Caco-2 (cell line): Measurements from ENCODE around the gene KCNH5. TPM values are rescaled to one million over a fixed set of nuclear protein-coding genes. Genes with fewer than 3 reads are reported as not detected.

ENCODE experiments used
- BruUV-seq: library from RNA; stranded (reverse); fragments of 400-500 nt; replicated peaks from 2 replicates; lab custom pipeline; 2021; lab: Mats Ljungman, UMichigan
- CTCF ChIA-PET: fragments of 300-600 bp; sonication (Branson Sonifier 250); formaldehyde crosslinking; loops from one replicate; lab custom pipeline; 2022; ENCODE audit warnings: antibody characterized with exemption; lab: Charles Lee
- POLR2A ChIA-PET: fragments of 300-600 bp; sonication (Branson Sonifier 250); formaldehyde crosslinking; loops from one replicate; lab custom pipeline; 2022; ENCODE audit warnings: antibody characterized with exemption; lab: Charles Lee
- DNase-seq, 2 experiments: peaks; one replicate each; pipeline versions ENCODE4 v3.0.0 to v3.0.0-alpha.2; 2020 to 2022
- H3K27me3 ChIP-seq: replicated peaks from 2 replicates; pipeline ENCODE4 v1.6.0; 2011; ENCODE audit warnings: low read length; ENCODE audit not compliant: control insufficient read depth, insufficient read depth
- H3K36me3 ChIP-seq: 2 replicates; pipeline ENCODE4 v1.5.1; 2011; ENCODE audit warnings: low read length; ENCODE audit not compliant: control insufficient read depth, insufficient read depth
- H3K4me1 ChIP-seq: fragments of 250-450 bp; sonication (Bioruptor Pico); 2 replicates; pipeline ENCODE4 v1.5.1; 2020; ENCODE audit warnings: mild to moderate bottlenecking
- H3K4me3 ChIP-seq: 2 replicates; pipeline ENCODE4 v1.5.1; 2011; ENCODE audit warnings: low read depth, mild to moderate bottlenecking, control low read depth, low read length
- H3K9me3 ChIP-seq: fragments of 250-450 bp; sonication (Bioruptor Pico); 2 replicates; pipeline ENCODE4 v1.5.1; 2020; ENCODE audit warnings: mild to moderate bottlenecking, moderate library complexity
- H3K27ac Mint-ChIP-seq: one replicate; pipeline ENCODE4 v1.8.0; 2022; ENCODE audit warnings: mixed read lengths; ENCODE audit not compliant: unreplicated experiment
- H3K27me3 Mint-ChIP-seq: one replicate; pipeline ENCODE4 v1.8.0; 2022; ENCODE audit warnings: mixed read lengths; ENCODE audit not compliant: insufficient read depth, unreplicated experiment
- H3K36me3 Mint-ChIP-seq: one replicate; pipeline ENCODE4 v1.8.0; 2022; ENCODE audit warnings: mild to moderate bottlenecking, mixed read lengths; ENCODE audit not compliant: insufficient read depth, unreplicated experiment
- H3K4me1 Mint-ChIP-seq: one replicate; pipeline ENCODE4 v1.8.0; 2022; ENCODE audit warnings: low read depth, mixed read lengths; ENCODE audit not compliant: unreplicated experiment
- H3K4me3 Mint-ChIP-seq: one replicate; pipeline ENCODE4 v1.8.0; 2022; ENCODE audit warnings: mild to moderate bottlenecking, moderate library complexity, mixed read lengths; ENCODE audit not compliant: unreplicated experiment
- H3K9me3 Mint-ChIP-seq: one replicate; pipeline ENCODE4 v1.8.0; 2022; ENCODE audit warnings: mixed read lengths; ENCODE audit not compliant: unreplicated experiment
- intact Hi-C: fragments of 100-400 bp; cut with micrococcal nuclease; formaldehyde crosslinking; loops from one replicate; pipeline ENCODE4 v1.10.0; 2022; ENCODE audit not compliant: unreplicated experiment
- total RNA-seq: library from RNA; stranded (reverse); gene quantifications from 2 replicates; pipeline ENCODE4 v1.2.3, GENCODE V29; 2022
- TF ChIP-seq, protein P1 (sequence below), 2 experiments: fragments of 200-600 bp in 1 of 2; IDR thresholded peaks; 1 replicate in 1 of 2; 2 replicates in 1 of 2; pipeline versions ENCODE4 v1.5.1 to v1.8.0; 2011 to 2022; ENCODE audit warnings: antibody characterized with exemption in 1 of 2, control low read depth in 1 of 2, inconsistent platforms in 1 of 2, low read depth in 1 of 2, low read length in 1 of 2, mild to moderate bottlenecking in 1 of 2, moderate library complexity in 1 of 2; ENCODE audit not compliant: insufficient read depth in 1 of 2, severe bottlenecking in 1 of 2, unreplicated experiment in 1 of 2

The KCNH5 gene
- total RNA-seq, 1 experiment from 2014 or later, result not detected

DNA sequence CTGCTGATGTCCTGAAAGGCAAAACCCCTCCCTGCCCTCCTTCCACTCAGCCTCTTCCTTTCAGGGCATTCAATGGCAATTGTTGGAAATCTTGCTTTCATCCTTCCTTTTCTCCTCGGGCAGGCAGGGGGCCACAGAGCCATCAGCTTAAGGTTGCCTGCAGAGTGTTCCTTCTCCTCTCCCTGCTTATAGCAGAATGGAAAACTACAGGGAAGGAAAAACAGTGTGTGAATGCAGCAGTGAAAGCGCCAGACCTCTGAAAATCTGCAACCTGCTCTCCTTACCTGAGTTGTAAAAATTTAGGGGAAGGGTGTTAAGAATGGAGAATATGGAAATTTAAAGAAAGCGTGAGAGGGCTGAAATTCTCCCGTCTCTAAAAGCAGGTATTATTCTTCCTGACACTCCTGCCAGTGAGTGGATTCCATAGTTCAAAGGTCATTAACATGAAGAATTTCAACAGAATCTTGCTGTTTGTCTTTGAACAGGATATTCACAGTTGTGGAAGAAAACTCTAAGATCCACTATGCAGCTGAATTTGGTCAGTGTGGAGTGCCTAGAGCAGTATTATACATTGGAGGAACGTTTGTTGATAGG is 348.8 kb downstream of the KCNH5 start:
- Histone ChIP-seq H3K27me3 (no peaks in the 10 kb centered on the region), H3K36me3 (no peaks in the 10 kb centered on the region), H3K4me1 (peaks cover 61% of the 10 kb centered on the region), H3K9me3 (no peaks in the 10 kb centered on the region), H3K4me3 (peak overlapping the region; percentile 7; the same call in 1 of the 2 replicates)
- CTCF ChIA-PET, result no interaction called here
- BruUV-seq, result no TSS peak
- Mint-ChIP-seq H3K9me3 (no peaks in the 10 kb centered on the region), H3K36me3 (peaks cover 7% of the 10 kb centered on the region), H3K4me1 (peaks cover 35% of the 10 kb centered on the region), H3K27me3 (no peaks in the 10 kb centered on the region), H3K4me3 (peak overlapping the region; percentile 60), H3K27ac (peak overlapping the region; percentile 84)
- peak; percentile 47 for DNase-seq
- intact Hi-C loops, result loop anchor here (1.0 to 10.0 kb wide), 2 partner anchors 40 to 338 kb away; no protein-coding TSS in a partner anchor
- POLR2A ChIA-PET, result no interaction called here
- TF ChIP-seq, protein P1, sequence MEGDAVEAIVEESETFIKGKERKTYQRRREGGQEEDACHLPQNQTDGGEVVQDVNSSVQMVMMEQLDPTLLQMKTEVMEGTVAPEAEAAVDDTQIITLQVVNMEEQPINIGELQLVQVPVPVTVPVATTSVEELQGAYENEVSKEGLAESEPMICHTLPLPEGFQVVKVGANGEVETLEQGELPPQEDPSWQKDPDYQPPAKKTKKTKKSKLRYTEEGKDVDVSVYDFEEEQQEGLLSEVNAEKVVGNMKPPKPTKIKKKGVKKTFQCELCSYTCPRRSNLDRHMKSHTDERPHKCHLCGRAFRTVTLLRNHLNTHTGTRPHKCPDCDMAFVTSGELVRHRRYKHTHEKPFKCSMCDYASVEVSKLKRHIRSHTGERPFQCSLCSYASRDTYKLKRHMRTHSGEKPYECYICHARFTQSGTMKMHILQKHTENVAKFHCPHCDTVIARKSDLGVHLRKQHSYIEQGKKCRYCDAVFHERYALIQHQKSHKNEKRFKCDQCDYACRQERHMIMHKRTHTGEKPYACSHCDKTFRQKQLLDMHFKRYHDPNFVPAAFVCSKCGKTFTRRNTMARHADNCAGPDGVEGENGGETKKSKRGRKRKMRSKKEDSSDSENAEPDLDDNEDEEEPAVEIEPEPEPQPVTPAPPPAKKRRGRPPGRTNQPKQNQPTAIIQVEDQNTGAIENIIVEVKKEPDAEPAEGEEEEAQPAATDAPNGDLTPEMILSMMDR (IDR thresholded peaks at IDR 0.05; ENCODE audit: insufficient read depth in 1 of 2, low read depth in 1 of 2, low read length in 1 of 2, severe bottlenecking in 1 of 2, unreplicated experiment in 1 of 2), result no peak

DNA sequence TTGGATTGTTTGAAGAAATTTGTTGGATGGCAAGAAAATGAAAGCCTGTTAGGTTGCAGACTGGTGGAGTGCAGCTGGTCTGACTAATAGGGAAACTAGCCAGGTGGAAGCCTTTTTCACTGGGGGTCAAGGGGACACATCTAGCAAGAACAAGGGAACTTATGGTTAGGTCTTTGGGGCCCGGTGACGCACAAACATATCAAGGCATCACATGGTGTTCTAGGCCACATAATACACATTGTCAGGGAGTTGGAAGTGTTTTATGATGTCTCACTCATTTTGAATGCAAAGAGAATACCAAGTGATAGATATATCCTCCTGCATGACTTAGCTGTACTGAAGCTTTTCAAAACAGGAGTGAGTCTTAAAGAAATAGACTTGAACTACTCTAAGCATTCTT is 351.2 kb downstream of the KCNH5 start:
- H3K4me3 Mint-ChIP-seq, result no peak overlapping the region
- peaks cover 12% of the 10 kb centered on the region for H3K36me3 Mint-ChIP-seq
- peaks cover 44% of the 10 kb centered on the region for H3K4me1 Mint-ChIP-seq
- DNase-seq, result peak in 1 of 2 experiments; percentile 50
- no TSS peak for BruUV-seq
- no peaks in the 10 kb centered on the region for H3K27me3 Mint-ChIP-seq
- Histone ChIP-seq H3K36me3 (no peaks in the 10 kb centered on the region), H3K9me3 (no peaks in the 10 kb centered on the region), H3K4me3 (no peak overlapping the region), H3K4me1 (peaks cover 78% of the 10 kb centered on the region), H3K27me3 (no peaks in the 10 kb centered on the region)
- ChIA-PET POLR2A (no interaction called here), CTCF (no interaction called here)
- peak overlapping the region; percentile 94 for H3K27ac Mint-ChIP-seq
- TF ChIP-seq, protein P1 (IDR thresholded peaks at IDR 0.05; ENCODE audit: insufficient read depth in 1 of 2, low read depth in 1 of 2, low read length in 1 of 2, severe bottlenecking in 1 of 2, unreplicated experiment in 1 of 2), result no peak
- intact Hi-C loops, result loop anchor here (10.0 kb wide), 1 partner anchor 341 kb away; no protein-coding TSS in a partner anchor
- peaks cover 8% of the 10 kb centered on the region for H3K9me3 Mint-ChIP-seq

DNA sequence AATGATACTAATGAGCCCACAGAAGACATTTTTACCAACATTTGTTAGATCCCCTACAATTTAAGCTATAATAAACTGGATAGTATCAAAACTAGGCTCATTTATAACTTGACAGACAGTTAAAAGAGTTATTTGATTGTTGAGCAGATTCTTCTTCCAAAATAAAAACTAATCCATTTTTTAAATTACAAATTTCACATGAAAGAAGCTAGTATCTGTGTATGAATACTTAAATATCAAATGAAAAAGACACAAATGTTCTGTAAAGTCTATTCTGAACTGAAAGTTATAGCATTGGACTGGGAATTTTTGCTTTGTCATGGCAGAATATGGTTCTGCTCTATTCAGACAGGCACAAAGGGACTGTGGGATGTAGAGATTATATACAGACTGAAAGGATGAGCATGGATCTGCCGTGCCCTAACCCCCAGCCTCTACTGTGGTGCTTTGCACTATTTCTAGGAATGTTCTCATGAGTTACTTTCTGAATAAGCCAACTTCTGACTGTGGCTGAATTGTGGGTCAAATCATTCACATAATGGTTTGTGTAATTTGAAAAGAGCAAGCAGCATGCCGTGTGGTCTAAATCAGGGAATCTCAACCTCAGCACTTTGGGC is 352.7 kb downstream of the KCNH5 start:
- POLR2A ChIA-PET, result interaction anchor here (0.5 kb wide), 1 partner anchor 216 kb away, joined by 8 read pairs; no protein-coding TSS in a partner anchor
- H3K9me3 Mint-ChIP-seq, result peaks cover 9% of the 10 kb centered on the region
- BruUV-seq, result TSS peak; percentile 96
- H3K27me3 Mint-ChIP-seq, result no peaks in the 10 kb centered on the region
- H3K36me3 Mint-ChIP-seq, result peaks cover 12% of the 10 kb centered on the region
- H3K27me3 ChIP-seq, result no peaks in the 10 kb centered on the region
- H3K4me3 ChIP-seq, result no peak overlapping the region
- intact Hi-C loops, result loop anchor here (1.0 to 10.0 kb wide), 4 partner anchors 29 to 342 kb away; no protein-coding TSS in a partner anchor
- H3K9me3 ChIP-seq, result no peaks in the 10 kb centered on the region
- H3K4me1 Mint-ChIP-seq, result peaks cover 45% of the 10 kb centered on the region
- H3K4me1 ChIP-seq, result peaks cover 77% of the 10 kb centered on the region
- H3K4me3 Mint-ChIP-seq, result peak overlapping the region; percentile 47
- no peaks in the 10 kb centered on the region for H3K36me3 ChIP-seq
- CTCF ChIA-PET, result no interaction called here
- TF ChIP-seq, protein P1 (IDR thresholded peaks at IDR 0.05; ENCODE audit: insufficient read depth in 1 of 2, low read depth in 1 of 2, low read length in 1 of 2, severe bottlenecking in 1 of 2, unreplicated experiment in 1 of 2), result no peak
- no peak for DNase-seq
- peak overlapping the region; percentile 94 for H3K27ac Mint-ChIP-seq
